ENCODE results near the gene AKAP13. TPM values are rescaled to one million over a fixed set of nuclear protein-coding genes. Genes with fewer than 3 reads are reported as not detected.
A peak's percentile ranks its signal among the peaks of the same experiment; 100 is the strongest.

Gene AKAP13
- total RNA-seq, 1 experiment from 2014 or later = 49.6 TPM

- peaks cover 2% of the 10 kb centered on the region for H3K9me3 Mint-ChIP-seq (ENCODE audit: unreplicated experiment)
These were observed 76.4 kb downstream of the AKAP13 start for GRCh38 chr15:85456798-85457197.

GRCh38 chr15:85457392-85457968, 77.1 kb downstream of the AKAP13 start:
- DNase-seq = peak in 1 of 2 experiments; percentile 13
- ChIA-PET POLR2A (no interaction called here), CTCF (no interaction called here)
- Histone ChIP-seq H3K4me3 (ENCODE audit: low read depth, low read length) (no peak overlapping the region), H3K9me3 (no peaks in the 10 kb centered on the region), H3K27me3 (replicated peaks; ENCODE audit: control insufficient read depth, insufficient read depth, low read length) (no peaks in the 10 kb centered on the region), H3K4me1 (peaks cover 29% of the 10 kb centered on the region), H3K36me3 (ENCODE audit: control insufficient read depth, insufficient read depth, low read length) (no peaks in the 10 kb centered on the region)
- no TSS peak for BruUV-seq (replicated peaks)
- no peak overlapping the region for H3K4me3 Mint-ChIP-seq (ENCODE audit: unreplicated experiment)
- no peaks in the 10 kb centered on the region for H3K27me3 Mint-ChIP-seq (ENCODE audit: insufficient read depth, unreplicated experiment)
- intact Hi-C loops (cut with micrococcal nuclease; ENCODE audit: unreplicated experiment) = no loop called here
- H3K4me1 Mint-ChIP-seq (ENCODE audit: low read depth, unreplicated experiment) = peaks cover 24% of the 10 kb centered on the region
- H3K27ac Mint-ChIP-seq (ENCODE audit: unreplicated experiment) = no peak overlapping the region
- no peak for TF ChIP-seq CTCF (IDR thresholded peaks at IDR 0.05; ENCODE audit: insufficient read depth in 1 of 2, low read depth in 1 of 2, low read length in 1 of 2, severe bottlenecking in 1 of 2, unreplicated experiment in 1 of 2)
- H3K9me3 Mint-ChIP-seq (ENCODE audit: unreplicated experiment) = no peaks in the 10 kb centered on the region
- no peaks in the 10 kb centered on the region for H3K36me3 Mint-ChIP-seq (ENCODE audit: insufficient read depth, unreplicated experiment)

More at GRCh38 chr15:85456798-85457197, 76.4 kb downstream of the AKAP13 start:
- BruUV-seq (replicated peaks) = no TSS peak
- H3K4me1 ChIP-seq = peaks cover 29% of the 10 kb centered on the region
- H3K9me3 ChIP-seq = no peaks in the 10 kb centered on the region
- Mint-ChIP-seq H3K27me3 (ENCODE audit: insufficient read depth, unreplicated experiment) (no peaks in the 10 kb centered on the region), H3K4me1 (ENCODE audit: low read depth, unreplicated experiment) (peaks cover 24% of the 10 kb centered on the region), H3K27ac (ENCODE audit: unreplicated experiment) (no peak overlapping the region), H3K4me3 (ENCODE audit: unreplicated experiment) (no peak overlapping the region), H3K36me3 (ENCODE audit: insufficient read depth, unreplicated experiment) (no peaks in the 10 kb centered on the region)
- H3K4me3 ChIP-seq (ENCODE audit: low read depth, low read length) = no peak overlapping the region
- DNase-seq = no peak
- no peak for TF ChIP-seq CTCF (IDR thresholded peaks at IDR 0.05; ENCODE audit: insufficient read depth in 1 of 2, low read depth in 1 of 2, low read length in 1 of 2, severe bottlenecking in 1 of 2, unreplicated experiment in 1 of 2)
- H3K36me3 ChIP-seq (ENCODE audit: control insufficient read depth, insufficient read depth, low read length) = no peaks in the 10 kb centered on the region
- ChIA-PET POLR2A (no interaction called here), CTCF (no interaction called here)
- H3K27me3 ChIP-seq (replicated peaks; ENCODE audit: control insufficient read depth, insufficient read depth, low read length) = no peaks in the 10 kb centered on the region
- intact Hi-C loops (cut with micrococcal nuclease; ENCODE audit: unreplicated experiment) = no loop called here

- Mint-ChIP-seq H3K4me3 (ENCODE audit: unreplicated experiment) (no peak overlapping the region), H3K36me3 (ENCODE audit: insufficient read depth, unreplicated experiment) (no peaks in the 10 kb centered on the region), H3K27ac (ENCODE audit: unreplicated experiment) (no peak overlapping the region), H3K9me3 (ENCODE audit: unreplicated experiment) (no peaks in the 10 kb centered on the region), H3K27me3 (ENCODE audit: insufficient read depth, unreplicated experiment) (no peaks in the 10 kb centered on the region), H3K4me1 (ENCODE audit: low read depth, unreplicated experiment) (peaks cover 30% of the 10 kb centered on the region)
- no peaks in the 10 kb centered on the region for H3K9me3 ChIP-seq
- POLR2A ChIA-PET = no interaction called here
- DNase-seq = no peak
- H3K4me3 ChIP-seq (ENCODE audit: low read depth, low read length) = no peak overlapping the region
- no peaks in the 10 kb centered on the region for H3K36me3 ChIP-seq (ENCODE audit: control insufficient read depth, insufficient read depth, low read length)
- no peaks in the 10 kb centered on the region for H3K27me3 ChIP-seq (replicated peaks; ENCODE audit: control insufficient read depth, insufficient read depth, low read length)
- no peak for TF ChIP-seq CTCF (IDR thresholded peaks at IDR 0.05; ENCODE audit: insufficient read depth in 1 of 2, low read depth in 1 of 2, low read length in 1 of 2, severe bottlenecking in 1 of 2, unreplicated experiment in 1 of 2)
- BruUV-seq (replicated peaks) = no TSS peak
- intact Hi-C loops (cut with micrococcal nuclease; ENCODE audit: unreplicated experiment) = no loop called here
- H3K4me1 ChIP-seq = peaks cover 29% of the 10 kb centered on the region
- CTCF ChIA-PET = no interaction called here
These were observed 78.4 kb downstream of the AKAP13 start for GRCh38 chr15:85458764-85459163.
